NOMO-1 treated with DMSO at 0.1 percent for 48 hours (cell line): ENCODE data around the gene OCIAD1.
A peak's percentile ranks its signal among the peaks of the same experiment; 100 is the strongest.
"Not testable (repeated sequence)": the region's sequence is repeated elsewhere in the genome, so short reads cannot be mapped to it uniquely, and the experiment has no call there.

Experiments used
- DNase-seq: peaks from one replicate; lab custom pipeline; 2025; ENCODE audit not compliant: unreplicated experiment; lab: John Stamatoyannopoulos, UW

OCIAD1 gene

GRCh38 chr4:48816297-48816696 is 14.6 kb upstream of the OCIAD1 start:
- DNase-seq: not testable (repeated sequence)

- no peak for DNase-seq
These were observed 13.9 kb upstream of the OCIAD1 start for GRCh38 chr4:48816971-48817370.

GRCh38 chr4:48821431-48821830 is 9.5 kb upstream of the OCIAD1 start:
- DNase-seq: peak; percentile 22

- no peak for DNase-seq
These were observed 3.3 kb upstream of the OCIAD1 start for GRCh38 chr4:48827622-48828021.

- peak; percentile 2 for DNase-seq
These were observed 693 bp downstream of the OCIAD1 start for GRCh38 chr4:48831532-48832030.

GRCh38 chr4:48832571-48832970 is 1.7 kb downstream of the OCIAD1 start:
- no peak for DNase-seq

- no peak for DNase-seq
These were observed 5.8 kb downstream of the OCIAD1 start for GRCh38 chr4:48836658-48837057.

GRCh38 chr4:48841045-48841827 is 10.3 kb downstream of the OCIAD1 start:
- no peak for DNase-seq

GRCh38 chr4:48844843-48845242 is 14.0 kb downstream of the OCIAD1 start:
- no peak for DNase-seq

- DNase-seq: not testable (repeated sequence)
These were observed 17.9 kb downstream of the OCIAD1 start for GRCh38 chr4:48848799-48849198.

GRCh38 chr4:48851651-48852050 is 20.8 kb downstream of the OCIAD1 start:
- no peak for DNase-seq

GRCh38 chr4:48853604-48854394 is 22.9 kb downstream of the OCIAD1 start:
- DNase-seq: no peak

- no peak for DNase-seq
These were observed 23.5 kb downstream of the OCIAD1 start for GRCh38 chr4:48854395-48854683.

- DNase-seq: no peak
These were observed 24.1 kb downstream of the OCIAD1 start for GRCh38 chr4:48854982-48855381.

- peak; percentile 58 for DNase-seq
These were observed 27.2 kb downstream of the OCIAD1 start for GRCh38 chr4:48858130-48858529.

GRCh38 chr4:48862038-48862437 is 31.1 kb downstream of the OCIAD1 start:
- DNase-seq: no peak

- DNase-seq: no peak
These were observed 31.8 kb downstream of the OCIAD1 start for GRCh38 chr4:48862661-48863060.

GRCh38 chr4:48863728-48864127 is 32.8 kb downstream of the OCIAD1 start:
- DNase-seq: no peak

- not testable (repeated sequence) for DNase-seq
These were observed 33.8 kb downstream of the OCIAD1 start for GRCh38 chr4:48864696-48865095.

- DNase-seq: no peak
These were observed 47.1 kb downstream of the OCIAD1 start for GRCh38 chr4:48877827-48878535.

- DNase-seq: no peak
These were observed 48.9 kb downstream of the OCIAD1 start for GRCh38 chr4:48879561-48880442.
